ENCODE data around the gene RPA3.

Gene RPA3

DNA sequence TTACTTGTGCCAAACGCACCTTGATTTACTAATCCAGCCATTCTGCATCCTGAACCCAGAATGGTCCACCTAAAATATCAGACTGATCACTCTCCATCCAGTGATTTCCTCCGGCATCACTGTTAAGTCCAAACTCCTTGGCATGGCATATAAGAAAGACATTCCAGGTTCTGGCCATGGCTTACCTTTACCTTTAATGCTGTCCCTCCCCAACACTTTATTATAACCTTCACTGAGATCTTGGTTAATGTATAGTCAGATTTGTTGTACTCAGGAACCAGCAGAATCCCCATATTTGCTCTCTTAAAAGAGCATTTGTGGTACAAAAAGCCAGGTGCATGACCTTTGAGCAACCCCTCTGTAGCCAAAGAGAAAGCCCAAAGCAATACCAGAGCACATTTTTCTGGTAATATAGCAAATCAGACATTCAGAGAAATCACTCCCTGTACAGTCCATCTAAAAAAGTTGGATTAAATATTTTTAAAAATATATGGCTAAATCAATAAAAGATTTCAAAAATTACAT lies 67.7 kb downstream of the RPA3 start:
- no peak overlapping the region for H3K27ac ChIP-seq (ENCODE audit: low read depth, low read length)
- no peak overlapping the region for H3K9ac ChIP-seq (ENCODE audit: low read length)
- H3K9me3 ChIP-seq (ENCODE audit: low read length): no peaks in the 10 kb centered on the region
- no peaks in the 10 kb centered on the region for H3K36me3 ChIP-seq (ENCODE audit: insufficient read depth, low read length)
- H3K27me3 ChIP-seq (ENCODE audit: control insufficient read depth in 1 of 2, insufficient read depth in 2 of 2, low read length in 2 of 2): no peaks in the 10 kb centered on the region
- peaks cover 4% of the 10 kb centered on the region for H3K4me1 ChIP-seq (ENCODE audit: insufficient read depth, low read length)
- no peak overlapping the region for H3K4me3 ChIP-seq (ENCODE audit: low read depth in 1 of 2, low read length in 2 of 2)

GRCh38 chr7:7647495-7648036 lies 70.8 kb downstream of the RPA3 start:
- Histone ChIP-seq H3K4me3 (ENCODE audit: low read depth in 1 of 2, low read length in 2 of 2) (no peak overlapping the region), H3K4me1 (ENCODE audit: insufficient read depth, low read length) (no peaks in the 10 kb centered on the region)

DNA sequence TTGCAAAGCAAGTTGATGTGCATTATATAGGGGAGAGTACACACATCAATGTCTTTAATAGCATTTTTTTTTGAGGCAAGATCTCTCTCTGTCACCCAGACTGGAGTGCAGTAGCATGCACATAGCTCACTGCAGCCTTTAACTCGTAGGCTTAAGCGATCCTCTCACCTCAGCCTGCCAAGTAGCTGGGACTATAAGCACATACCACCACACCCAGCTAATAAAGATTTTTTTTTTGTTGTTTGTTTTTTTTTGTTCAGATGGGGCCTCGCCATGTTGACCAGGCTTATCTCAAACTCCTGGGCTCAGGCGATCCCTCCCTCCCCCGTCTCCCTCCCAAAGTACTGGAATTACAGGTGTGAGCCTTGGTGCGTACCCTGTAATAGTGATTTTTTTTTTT lies 76.3 kb downstream of the RPA3 start:
- no peak overlapping the region for H3K27ac ChIP-seq (ENCODE audit: low read depth, low read length)

More at GRCh38 chr7:7647495-7648036, 70.8 kb downstream of the RPA3 start:
- no peaks in the 10 kb centered on the region for H3K27me3 ChIP-seq (ENCODE audit: control insufficient read depth in 1 of 2, insufficient read depth in 2 of 2, low read length in 2 of 2)
- no peak overlapping the region for H3K9ac ChIP-seq (ENCODE audit: low read length)
- no peak overlapping the region for H3K27ac ChIP-seq (ENCODE audit: low read depth, low read length)
- no peaks in the 10 kb centered on the region for H3K36me3 ChIP-seq (ENCODE audit: insufficient read depth, low read length)
- H3K9me3 ChIP-seq (ENCODE audit: low read length): no peaks in the 10 kb centered on the region

GRCh38 chr7:7641129-7641663 lies 77.2 kb downstream of the RPA3 start:
- Histone ChIP-seq H3K27me3 (ENCODE audit: control insufficient read depth in 1 of 2, insufficient read depth in 2 of 2, low read length in 2 of 2) (no peaks in the 10 kb centered on the region), H3K36me3 (ENCODE audit: insufficient read depth, low read length) (no peaks in the 10 kb centered on the region), H3K27ac (ENCODE audit: low read depth, low read length) (peak overlapping the region; percentile 92), H3K4me1 (ENCODE audit: insufficient read depth, low read length) (peaks cover 5% of the 10 kb centered on the region), H3K9me3 (ENCODE audit: low read length) (no peaks in the 10 kb centered on the region), H3K4me3 (ENCODE audit: low read depth in 1 of 2, low read length in 2 of 2) (peak overlapping the region; percentile 90 to 93), H3K9ac (ENCODE audit: low read length) (peak overlapping the region; percentile 89)

More for the DNA sequence above, 76.3 kb downstream of the RPA3 start:
- Histone ChIP-seq H3K27me3 (ENCODE audit: control insufficient read depth in 1 of 2, insufficient read depth in 2 of 2, low read length in 2 of 2) (no peaks in the 10 kb centered on the region), H3K9me3 (ENCODE audit: low read length) (no peaks in the 10 kb centered on the region), H3K9ac (ENCODE audit: low read length) (no peak overlapping the region), H3K36me3 (ENCODE audit: insufficient read depth, low read length) (no peaks in the 10 kb centered on the region), H3K4me1 (ENCODE audit: insufficient read depth, low read length) (peaks cover 5% of the 10 kb centered on the region), H3K4me3 (ENCODE audit: low read depth in 1 of 2, low read length in 2 of 2) (peak overlapping the region in 1 of 2 donors; percentile 90)

DNA sequence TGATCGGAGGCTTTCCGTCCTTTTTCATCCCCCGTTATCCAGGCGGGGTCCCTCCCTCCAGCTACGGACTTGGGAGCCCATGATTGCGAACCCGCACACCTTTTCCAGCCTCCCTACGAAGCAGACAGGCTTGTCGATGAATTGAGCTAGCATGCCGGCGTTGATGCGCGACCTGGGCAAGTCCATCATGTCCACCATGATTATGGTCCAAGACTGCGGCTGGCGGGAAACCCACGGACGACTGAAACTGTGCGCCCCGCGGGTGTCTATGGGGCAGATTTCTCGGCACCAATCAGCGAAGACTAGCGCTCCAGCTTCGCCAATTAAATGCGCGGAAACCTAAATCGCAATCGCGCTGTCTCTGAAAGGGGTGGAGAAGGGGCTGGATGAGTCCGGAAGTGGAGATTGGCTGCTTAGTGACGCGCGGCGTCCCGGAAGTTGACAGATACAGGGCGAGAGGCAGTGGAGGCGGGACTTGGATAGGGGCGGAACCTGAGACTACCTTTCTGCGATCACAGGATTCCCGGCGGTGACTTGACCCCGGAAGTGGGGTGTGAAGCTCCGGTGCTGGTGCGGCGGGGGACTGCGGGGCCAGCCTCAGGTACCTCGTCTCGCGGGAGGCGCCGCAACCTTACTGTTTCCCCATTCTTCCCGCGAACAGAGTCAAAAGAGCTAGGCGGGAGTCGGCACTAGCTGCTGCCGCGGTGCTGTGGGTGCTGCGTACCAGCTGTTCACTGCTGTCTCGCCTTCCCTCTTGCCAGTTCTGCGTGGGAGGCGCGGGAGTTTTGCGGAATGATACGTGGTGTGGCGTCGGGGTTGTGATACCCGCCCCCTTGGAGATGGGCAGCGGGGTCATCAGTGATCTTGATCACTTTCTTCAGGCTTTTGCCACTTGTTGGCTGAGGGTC lies 77.9 kb downstream of the RPA3 start, which contains the start of gene UMAD1:
UMAD1 (plus strand) TSS at position 532 of the 908 bp plus-strand sequence. CDS start 32,620 bp downstream, outside the sequence.
- H3K27me3 ChIP-seq (ENCODE audit: control insufficient read depth in 1 of 2, insufficient read depth in 2 of 2, low read length in 2 of 2): no peaks in the 10 kb centered on the region
- H3K36me3 ChIP-seq (ENCODE audit: insufficient read depth, low read length): no peaks in the 10 kb centered on the region
- peak within 1 kb of the TSS; percentile 92 for H3K27ac ChIP-seq (ENCODE audit: low read depth, low read length)
- H3K4me3 ChIP-seq (ENCODE audit: low read depth in 1 of 2, low read length in 2 of 2): peak within 1 kb of the TSS; percentile 90 to 93
- peak within 1 kb of the TSS; percentile 89 for H3K9ac ChIP-seq (ENCODE audit: low read length)
- H3K4me1 ChIP-seq (ENCODE audit: insufficient read depth, low read length): peaks cover 5% of the 10 kb centered on the region
- no peaks in the 10 kb centered on the region for H3K9me3 ChIP-seq (ENCODE audit: low read length)

- no peaks in the 10 kb centered on the region for H3K9me3 ChIP-seq (ENCODE audit: low read length)
- H3K27me3 ChIP-seq (ENCODE audit: control insufficient read depth in 1 of 2, insufficient read depth in 2 of 2, low read length in 2 of 2): no peaks in the 10 kb centered on the region
- peaks cover 5% of the 10 kb centered on the region for H3K4me1 ChIP-seq (ENCODE audit: insufficient read depth, low read length)
- peak overlapping the region; percentile 74 for H3K9ac ChIP-seq (ENCODE audit: low read length)
- no peaks in the 10 kb centered on the region for H3K36me3 ChIP-seq (ENCODE audit: insufficient read depth, low read length)
- H3K27ac ChIP-seq (ENCODE audit: low read depth, low read length): peak overlapping the region; percentile 38
- H3K4me3 ChIP-seq (ENCODE audit: low read depth in 1 of 2, low read length in 2 of 2): peak overlapping the region; percentile 90 to 93
Measured at GRCh38 chr7:7639847-7640220, 78.6 kb downstream of the RPA3 start.

- peak overlapping the region; percentile 74 for H3K9ac ChIP-seq (ENCODE audit: low read length)
- no peaks in the 10 kb centered on the region for H3K27me3 ChIP-seq (ENCODE audit: control insufficient read depth in 1 of 2, insufficient read depth in 2 of 2, low read length in 2 of 2)
- H3K9me3 ChIP-seq (ENCODE audit: low read length): no peaks in the 10 kb centered on the region
- no peaks in the 10 kb centered on the region for H3K36me3 ChIP-seq (ENCODE audit: insufficient read depth, low read length)
- H3K27ac ChIP-seq (ENCODE audit: low read depth, low read length): peak overlapping the region; percentile 38
- peaks cover 5% of the 10 kb centered on the region for H3K4me1 ChIP-seq (ENCODE audit: insufficient read depth, low read length)
- peak overlapping the region in 1 of 2 donors; percentile 90 for H3K4me3 ChIP-seq (ENCODE audit: low read depth in 1 of 2, low read length in 2 of 2)
Measured at GRCh38 chr7:7639421-7639820, 79.0 kb downstream of the RPA3 start.

GRCh38 chr7:7630626-7631329 lies 87.6 kb downstream of the RPA3 start:
- Histone ChIP-seq H3K27me3 (ENCODE audit: control insufficient read depth in 1 of 2, insufficient read depth in 2 of 2, low read length in 2 of 2) (no peaks in the 10 kb centered on the region), H3K36me3 (ENCODE audit: insufficient read depth, low read length) (no peaks in the 10 kb centered on the region), H3K4me1 (ENCODE audit: insufficient read depth, low read length) (no peaks in the 10 kb centered on the region), H3K9me3 (ENCODE audit: low read length) (no peaks in the 10 kb centered on the region), H3K27ac (ENCODE audit: low read depth, low read length) (no peak overlapping the region), H3K4me3 (ENCODE audit: low read depth in 1 of 2, low read length in 2 of 2) (no peak overlapping the region), H3K9ac (ENCODE audit: low read length) (no peak overlapping the region)

DNA sequence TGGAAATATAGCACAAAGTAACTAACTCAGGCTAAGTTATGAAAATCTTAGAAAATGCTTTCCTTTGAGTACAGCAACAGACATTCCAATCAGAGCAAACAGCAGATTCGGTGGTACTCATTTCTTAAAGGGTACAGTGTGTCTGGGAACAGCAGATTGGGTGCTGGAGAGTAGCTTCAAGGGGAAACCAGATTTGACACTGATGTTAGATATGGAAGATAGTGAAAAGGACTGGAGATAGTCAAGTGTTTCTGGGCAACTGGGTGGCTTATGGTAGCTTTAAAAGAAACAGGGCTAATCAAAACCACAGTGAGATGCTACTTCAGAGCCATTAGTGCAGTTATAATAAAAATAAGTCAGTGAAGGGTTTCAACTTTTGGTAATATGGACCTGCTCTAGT lies 89.9 kb downstream of the RPA3 start:
- Histone ChIP-seq H3K27me3 (ENCODE audit: control insufficient read depth in 1 of 2, insufficient read depth in 2 of 2, low read length in 2 of 2) (no peaks in the 10 kb centered on the region), H3K4me1 (ENCODE audit: insufficient read depth, low read length) (no peaks in the 10 kb centered on the region), H3K27ac (ENCODE audit: low read depth, low read length) (no peak overlapping the region), H3K9me3 (ENCODE audit: low read length) (no peaks in the 10 kb centered on the region), H3K36me3 (ENCODE audit: insufficient read depth, low read length) (no peaks in the 10 kb centered on the region), H3K9ac (ENCODE audit: low read length) (no peak overlapping the region), H3K4me3 (ENCODE audit: low read depth in 1 of 2, low read length in 2 of 2) (no peak overlapping the region)

DNA sequence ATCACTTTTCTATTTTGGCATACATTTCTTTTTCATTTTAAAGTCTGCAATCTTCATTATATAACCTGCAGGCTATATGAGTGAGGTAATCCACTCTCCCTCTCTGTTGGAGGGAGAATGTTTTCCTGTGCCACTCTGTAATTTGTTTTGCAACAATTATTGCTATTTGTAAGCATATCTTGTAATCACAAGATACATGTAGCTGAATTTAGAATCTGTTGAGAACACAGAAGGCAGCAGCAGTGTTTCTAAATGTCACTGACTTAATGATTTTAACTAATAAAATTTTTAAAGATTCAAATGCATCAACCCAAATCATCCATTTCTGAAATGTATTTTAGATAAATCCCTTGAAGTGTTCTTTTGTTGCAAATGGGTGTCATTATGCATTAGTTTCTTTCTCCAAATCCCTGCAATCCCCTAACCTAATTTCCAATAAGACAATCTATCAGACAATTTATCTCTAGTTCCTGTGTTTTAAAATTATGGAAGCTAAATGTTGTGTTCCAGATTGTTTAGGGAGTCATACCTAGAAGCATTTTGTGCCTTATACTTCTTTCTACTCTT lies 97.7 kb downstream of the RPA3 start:
- no peaks in the 10 kb centered on the region for H3K36me3 ChIP-seq (ENCODE audit: insufficient read depth, low read length)
- no peaks in the 10 kb centered on the region for H3K4me1 ChIP-seq (ENCODE audit: insufficient read depth, low read length)
- no peak overlapping the region for H3K4me3 ChIP-seq (ENCODE audit: low read depth in 1 of 2, low read length in 2 of 2)
- no peak overlapping the region for H3K9ac ChIP-seq (ENCODE audit: low read length)
- H3K9me3 ChIP-seq (ENCODE audit: low read length): no peaks in the 10 kb centered on the region
- H3K27me3 ChIP-seq (ENCODE audit: control insufficient read depth in 1 of 2, insufficient read depth in 2 of 2, low read length in 2 of 2): no peaks in the 10 kb centered on the region
- H3K27ac ChIP-seq (ENCODE audit: low read depth, low read length): no peak overlapping the region

DNA sequence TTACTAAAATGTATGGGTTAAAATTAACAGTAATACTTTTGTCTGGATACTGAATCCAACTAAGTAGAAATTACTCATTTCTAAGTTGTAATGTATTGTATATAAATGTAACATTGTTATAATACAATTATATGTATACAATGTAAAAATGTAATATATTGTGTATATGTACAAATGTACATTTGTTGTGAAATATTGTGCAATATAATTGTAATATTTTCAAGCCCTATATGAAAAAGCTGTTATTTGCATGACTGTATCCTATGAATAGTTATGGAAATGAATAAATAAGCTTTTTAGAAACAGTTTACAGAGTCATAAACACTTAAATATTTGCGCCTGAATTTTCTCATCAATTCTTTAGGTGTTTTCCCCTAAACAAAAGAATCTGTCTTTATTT lies 98.2 kb downstream of the RPA3 start:
- Histone ChIP-seq H3K27ac (ENCODE audit: low read depth, low read length) (no peak overlapping the region), H3K9me3 (ENCODE audit: low read length) (no peaks in the 10 kb centered on the region), H3K36me3 (ENCODE audit: insufficient read depth, low read length) (no peaks in the 10 kb centered on the region), H3K4me1 (ENCODE audit: insufficient read depth, low read length) (no peaks in the 10 kb centered on the region), H3K27me3 (ENCODE audit: control insufficient read depth in 1 of 2, insufficient read depth in 2 of 2, low read length in 2 of 2) (no peaks in the 10 kb centered on the region), H3K4me3 (ENCODE audit: low read depth in 1 of 2, low read length in 2 of 2) (no peak overlapping the region), H3K9ac (ENCODE audit: low read length) (no peak overlapping the region)
